ENCODE results near the gene VAV2.
"Not testable (repeated sequence)": the region's sequence is repeated elsewhere in the genome, so short reads cannot be mapped to it uniquely, and the experiment has no call there.

Gene VAV2

DNA sequence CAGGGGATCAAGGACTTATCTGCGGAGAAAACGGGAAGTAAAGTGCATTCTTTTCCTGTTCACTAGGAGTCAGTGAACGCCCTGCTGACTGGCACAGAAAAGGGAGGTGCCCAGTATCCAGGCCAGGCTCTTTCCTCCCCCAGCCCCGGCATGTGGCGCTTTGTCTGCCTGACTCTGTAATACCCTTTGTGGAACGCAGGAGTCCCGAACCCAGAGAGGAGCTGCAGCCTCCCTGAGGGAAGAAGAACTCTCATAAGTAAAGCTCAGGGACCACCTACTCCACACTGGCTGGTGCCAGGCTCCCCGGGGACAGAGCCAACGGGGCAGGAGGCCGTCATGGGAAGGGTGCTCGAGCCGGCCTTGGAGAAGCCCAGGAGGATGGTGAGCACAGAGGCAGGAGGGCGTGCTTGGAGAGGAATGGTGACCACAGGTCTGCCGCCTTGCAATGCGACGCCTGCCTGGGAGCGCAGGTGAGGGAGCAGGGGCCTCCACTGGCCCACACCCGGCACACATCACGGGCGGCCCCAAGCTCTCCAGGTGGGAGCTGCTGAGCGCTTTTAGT lies 31.5 kb downstream of the VAV2 start:
- peaks cover 6% of the 10 kb centered on the region for H3K36me3 Mint-ChIP-seq
- no peak overlapping the region for H3K4me3 Mint-ChIP-seq
- no peak for DNase-seq (ENCODE audit: low spot score in 2 of 2)
- no peak overlapping the region for H3K27ac Mint-ChIP-seq
- peaks cover 8% of the 10 kb centered on the region for H3K9me3 Mint-ChIP-seq
- H3K4me1 Mint-ChIP-seq, result peaks cover 23% of the 10 kb centered on the region
- ATAC-seq, result no peak

DNA sequence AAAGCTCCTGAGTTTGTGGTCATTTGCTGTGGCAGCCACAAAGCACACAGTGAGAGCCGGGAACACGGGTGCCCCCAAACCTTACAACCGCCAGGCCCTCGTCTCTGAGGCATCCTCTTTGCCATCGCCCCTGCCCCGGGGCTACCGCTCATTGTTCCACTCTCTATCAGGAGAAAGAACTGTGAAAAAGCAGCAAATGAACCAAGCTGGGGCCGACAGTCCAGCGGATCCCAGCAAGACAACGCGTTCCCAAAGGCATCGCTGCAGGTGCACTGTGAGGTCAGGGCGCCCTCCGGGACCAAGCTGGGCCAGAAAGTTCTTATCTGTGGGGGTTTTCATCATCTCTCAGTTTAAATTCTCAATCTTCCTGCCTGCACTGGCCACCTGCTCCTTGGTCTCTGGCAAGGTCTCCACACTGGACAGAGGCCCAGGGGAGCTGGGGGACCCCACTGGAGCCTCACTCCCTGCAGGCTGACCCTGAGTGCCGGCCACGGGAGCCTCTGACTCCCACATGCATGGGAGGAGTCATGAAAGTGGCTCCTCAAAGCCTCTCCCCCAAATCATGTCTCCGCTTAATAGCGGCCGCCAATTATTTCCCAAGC lies 32.1 kb downstream of the VAV2 start:
- ATAC-seq (no peak), DNase-seq (ENCODE audit: low spot score in 2 of 2) (no peak)
- Mint-ChIP-seq H3K36me3 (peaks cover 6% of the 10 kb centered on the region), H3K4me3 (no peak overlapping the region), H3K27ac (no peak overlapping the region), H3K4me1 (peaks cover 26% of the 10 kb centered on the region), H3K9me3 (peaks cover 7% of the 10 kb centered on the region)

DNA sequence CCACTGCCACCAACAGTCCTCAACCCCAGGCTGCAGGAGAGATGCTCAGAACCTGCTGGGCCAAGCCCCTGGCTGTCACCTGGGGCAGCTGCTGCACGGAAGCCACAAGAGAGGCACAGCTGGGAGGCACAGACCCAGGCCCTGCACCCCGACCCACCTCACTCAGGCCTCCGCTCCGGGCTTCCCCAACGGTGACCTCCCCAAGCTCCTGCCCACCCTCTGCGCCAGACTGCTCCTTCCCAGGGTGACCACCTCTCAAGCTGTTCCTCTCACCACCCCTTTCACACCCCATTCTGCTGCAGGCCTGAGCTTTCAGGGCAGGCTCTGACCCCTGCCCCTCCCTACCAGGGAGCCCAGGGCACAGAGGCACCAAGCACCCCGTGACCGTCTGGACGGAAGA lies 33.0 kb downstream of the VAV2 start:
- Mint-ChIP-seq H3K36me3 (peaks cover 6% of the 10 kb centered on the region), H3K4me3 (peak overlapping the region; percentile 26), H3K4me1 (peaks cover 35% of the 10 kb centered on the region), H3K9me3 (no peaks in the 10 kb centered on the region), H3K27ac (no peak overlapping the region)
- DNase-seq (ENCODE audit: low spot score in 2 of 2) (no peak), ATAC-seq (no peak)

DNA sequence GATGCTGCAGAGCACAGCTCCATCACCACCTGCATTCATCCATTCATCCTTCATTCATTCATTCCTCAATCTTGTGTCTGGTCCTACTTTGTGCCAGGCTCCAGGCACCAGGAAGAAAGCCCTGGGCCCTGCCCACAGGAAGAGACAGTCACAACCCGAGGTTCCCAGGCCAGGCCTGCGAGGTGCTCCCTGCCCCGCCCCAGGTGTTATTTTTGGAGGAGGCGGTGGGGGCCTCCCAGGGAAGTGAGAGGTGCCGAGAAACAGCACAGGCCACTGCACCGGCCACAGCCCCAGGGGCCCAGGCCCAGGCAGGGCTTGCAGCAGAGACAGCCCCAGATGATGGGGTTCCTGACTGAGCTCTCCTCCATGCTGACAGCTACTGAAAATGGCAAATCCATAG lies 33.4 kb downstream of the VAV2 start:
- no peak for DNase-seq (ENCODE audit: low spot score in 2 of 2)
- Mint-ChIP-seq H3K36me3 (peaks cover 6% of the 10 kb centered on the region), H3K4me1 (peaks cover 39% of the 10 kb centered on the region), H3K4me3 (peak overlapping the region; percentile 26), H3K9me3 (no peaks in the 10 kb centered on the region), H3K27ac (no peak overlapping the region)
- no peak for ATAC-seq

DNA sequence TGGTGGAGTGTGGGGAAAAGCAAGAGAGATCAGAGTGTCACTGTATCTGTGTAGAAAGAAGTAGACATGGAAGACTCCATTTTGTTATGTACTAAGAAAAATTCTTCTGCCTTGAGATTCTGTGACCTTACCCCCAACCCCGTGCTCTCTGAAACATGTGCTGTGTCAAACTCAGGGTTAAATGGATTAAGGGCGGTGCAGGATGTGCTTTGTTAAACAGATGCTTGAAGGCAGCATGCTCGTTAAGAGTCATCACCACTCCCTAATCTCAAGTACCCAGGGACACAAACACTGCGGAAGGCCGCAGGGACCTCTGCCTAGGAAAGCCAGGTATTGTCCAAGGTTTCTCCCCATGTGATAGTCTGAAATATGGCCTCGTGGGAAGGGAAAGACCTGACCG lies 34.4 kb downstream of the VAV2 start:
- Mint-ChIP-seq H3K4me3 (peak overlapping the region; percentile 70), H3K4me1 (peaks cover 40% of the 10 kb centered on the region), H3K27ac (peak overlapping the region; percentile 92)
- not testable (repeated sequence) for H3K9me3 Mint-ChIP-seq; H3K36me3 Mint-ChIP-seq; DNase-seq (ENCODE audit: low spot score in 2 of 2); ATAC-seq

DNA sequence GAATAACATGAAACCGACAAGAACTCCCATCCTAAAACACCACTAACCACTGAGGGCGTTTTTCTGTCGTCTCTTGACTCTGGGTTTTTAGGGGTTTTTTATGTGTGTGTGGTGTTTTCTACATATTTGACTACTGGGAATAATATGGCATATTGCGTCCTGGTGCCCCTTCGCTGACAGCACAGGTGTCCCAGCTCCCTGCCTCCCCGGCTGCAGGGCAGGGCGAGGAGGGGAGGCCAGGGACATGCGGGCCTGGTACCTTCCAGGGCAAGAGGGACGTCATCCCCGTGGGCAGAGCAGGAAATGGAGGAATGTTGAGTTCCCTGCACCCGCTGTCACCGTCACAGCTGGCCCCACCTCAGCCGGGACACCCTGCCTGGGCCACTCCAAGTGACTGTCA lies 34.8 kb downstream of the VAV2 start:
- H3K4me1 Mint-ChIP-seq, result peaks cover 40% of the 10 kb centered on the region
- H3K4me3 Mint-ChIP-seq, result peak overlapping the region; percentile 70
- ATAC-seq, result no peak

DNA sequence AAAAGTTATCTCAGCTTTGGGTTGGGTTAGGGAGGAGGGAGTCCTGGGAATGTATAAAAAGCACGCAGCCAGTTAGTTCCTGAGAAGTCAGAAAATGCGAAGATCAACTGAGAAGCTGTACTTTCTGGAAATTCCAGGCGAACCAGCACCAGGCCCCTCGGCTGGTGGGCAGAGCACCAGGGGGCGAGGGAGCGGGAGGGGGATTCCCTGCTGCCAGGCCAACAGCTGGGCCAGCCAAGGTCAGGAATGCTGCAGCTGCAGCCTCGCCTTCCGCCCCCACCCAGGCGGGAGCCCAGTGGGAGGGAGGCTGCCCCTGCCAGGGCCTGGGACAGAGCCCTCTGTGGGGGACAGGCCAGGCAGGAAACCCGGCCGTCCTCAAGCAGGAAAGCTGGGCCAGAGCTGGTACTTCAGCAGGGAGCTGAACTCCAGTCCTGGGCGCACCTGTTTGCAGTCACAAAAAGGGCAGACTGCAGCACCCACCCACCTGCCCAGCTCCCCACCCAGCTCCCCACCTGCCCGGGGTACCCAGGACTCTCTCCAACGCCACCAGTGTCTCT lies 35.5 kb downstream of the VAV2 start:
- H3K4me3 Mint-ChIP-seq, result peak overlapping the region; percentile 70
- no peak for DNase-seq (ENCODE audit: low spot score in 2 of 2)
- peaks cover 6% of the 10 kb centered on the region for H3K36me3 Mint-ChIP-seq
- peaks cover 40% of the 10 kb centered on the region for H3K4me1 Mint-ChIP-seq
- H3K9me3 Mint-ChIP-seq, result no peaks in the 10 kb centered on the region
- no peak for ATAC-seq
- peak overlapping the region; percentile 92 for H3K27ac Mint-ChIP-seq

More for the DNA sequence above, 34.8 kb downstream of the VAV2 start:
- Mint-ChIP-seq H3K36me3 (peaks cover 6% of the 10 kb centered on the region), H3K9me3 (no peaks in the 10 kb centered on the region), H3K27ac (peak overlapping the region; percentile 92)
- no peak for DNase-seq (ENCODE audit: low spot score in 2 of 2)

DNA sequence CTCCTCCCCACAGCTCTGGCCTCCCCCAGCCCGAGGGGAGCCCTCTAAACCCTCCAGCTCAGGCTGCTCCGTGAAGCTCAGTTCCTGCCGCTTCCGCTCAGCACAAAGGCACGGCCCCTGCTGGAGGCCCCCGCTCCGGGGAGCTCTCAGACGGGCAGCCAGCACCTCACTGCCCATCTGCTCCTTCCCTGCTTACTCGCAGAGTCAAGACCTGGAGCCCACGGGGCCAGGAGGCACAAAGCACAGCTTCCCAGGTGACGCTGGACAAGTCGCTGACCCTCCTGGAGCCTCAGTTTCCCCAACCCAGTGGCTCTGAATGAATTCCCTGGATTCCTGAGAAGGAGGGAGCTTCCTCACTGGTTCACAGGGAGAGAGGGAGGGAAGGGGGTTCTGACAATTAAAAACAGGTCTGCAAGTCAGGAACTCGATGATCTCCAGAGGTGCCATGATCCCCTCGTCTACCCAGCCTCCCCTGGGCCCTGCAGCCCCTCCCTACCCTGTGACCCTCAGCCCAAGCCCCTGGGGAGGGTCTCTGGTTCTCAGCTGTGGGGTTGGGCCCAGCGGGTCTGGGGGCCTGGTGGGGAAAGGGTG lies 36.2 kb downstream of the VAV2 start:
- Mint-ChIP-seq H3K27ac (peak overlapping the region; percentile 92), H3K9me3 (no peaks in the 10 kb centered on the region), H3K4me1 (peaks cover 40% of the 10 kb centered on the region), H3K36me3 (peaks cover 6% of the 10 kb centered on the region), H3K4me3 (peak overlapping the region; percentile 70)
- peak; percentile 70 for ATAC-seq
- DNase-seq (ENCODE audit: low spot score in 2 of 2), result no peak

DNA sequence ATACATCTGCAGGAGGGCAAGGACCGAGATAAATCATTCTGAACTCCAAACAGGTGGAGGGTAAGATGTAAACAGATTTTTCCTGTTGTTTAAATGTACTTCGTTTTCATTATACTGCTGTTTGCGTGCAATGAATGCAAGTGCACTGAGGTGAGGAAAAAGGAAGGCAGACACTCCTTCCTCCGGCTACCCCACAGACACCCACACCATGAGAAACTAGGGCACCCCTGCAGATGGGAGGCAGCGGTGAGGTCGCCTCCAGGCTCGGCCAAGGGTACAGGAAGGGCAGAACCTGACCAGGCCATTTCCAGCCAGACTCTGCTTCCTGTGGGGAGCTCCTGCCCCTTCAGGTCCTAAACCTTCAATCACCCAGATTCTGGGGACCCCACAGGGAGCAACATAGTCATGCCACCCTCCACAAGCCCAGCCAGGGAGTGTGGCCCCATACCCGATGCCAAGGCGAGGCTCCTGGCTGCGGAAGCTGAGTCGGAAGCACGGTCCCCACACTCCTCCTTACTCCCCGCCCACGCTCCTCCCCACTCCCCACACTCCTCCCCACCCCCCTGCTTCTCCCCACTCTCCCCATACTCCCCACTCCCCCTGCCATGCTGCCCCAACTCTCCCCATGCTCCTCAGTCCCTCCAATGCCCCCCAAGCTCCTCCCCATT lies 37.1 kb downstream of the VAV2 start:
- peak; percentile 38 for ATAC-seq
- no peaks in the 10 kb centered on the region for H3K9me3 Mint-ChIP-seq
- peak overlapping the region; percentile 92 for H3K27ac Mint-ChIP-seq
- H3K4me3 Mint-ChIP-seq, result peak overlapping the region; percentile 70
- DNase-seq (ENCODE audit: low spot score in 2 of 2), result no peak
- H3K4me1 Mint-ChIP-seq, result peaks cover 40% of the 10 kb centered on the region
- peaks cover 6% of the 10 kb centered on the region for H3K36me3 Mint-ChIP-seq

DNA sequence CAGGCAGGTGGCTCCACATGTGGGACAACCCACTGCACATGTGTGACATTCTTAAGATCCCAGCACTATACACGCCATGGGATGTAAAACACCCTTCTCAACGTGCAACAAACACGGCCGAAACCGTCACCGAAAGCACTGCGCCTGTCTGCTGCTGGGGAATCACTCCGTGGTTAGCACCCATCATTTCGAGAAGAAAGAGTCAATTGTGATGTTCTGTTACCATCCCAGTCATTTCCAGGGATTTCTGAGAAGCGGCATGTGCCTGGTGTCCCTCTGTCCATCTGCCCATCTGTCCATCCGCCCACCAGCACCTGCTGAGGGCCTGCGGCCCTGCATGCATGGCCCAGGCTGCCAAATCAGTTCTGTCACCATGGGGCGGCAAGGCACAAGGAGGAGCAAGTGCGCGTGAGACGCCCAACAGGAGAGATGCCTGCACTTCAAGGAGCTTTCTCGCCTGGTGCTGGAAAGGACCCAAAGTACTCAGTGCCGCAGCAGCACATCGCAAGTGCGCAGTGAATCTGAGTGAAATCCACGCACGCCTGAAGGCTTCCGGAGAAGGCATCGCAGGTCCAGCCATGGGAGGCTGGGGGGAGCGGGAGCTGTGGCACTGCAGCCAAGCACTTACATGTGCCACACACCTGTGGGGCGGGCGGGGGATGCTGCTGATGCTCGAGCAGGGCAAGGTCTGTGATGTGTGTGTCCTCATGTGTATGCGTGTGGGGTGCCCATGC lies 38.0 kb downstream of the VAV2 start:
- peak overlapping the region; percentile 92 for H3K27ac Mint-ChIP-seq
- peaks cover 40% of the 10 kb centered on the region for H3K4me1 Mint-ChIP-seq
- no peaks in the 10 kb centered on the region for H3K9me3 Mint-ChIP-seq
- peak overlapping the region; percentile 70 for H3K4me3 Mint-ChIP-seq
- peak; percentile 41 for ATAC-seq
- no peak for DNase-seq (ENCODE audit: low spot score in 2 of 2)
- peaks cover 6% of the 10 kb centered on the region for H3K36me3 Mint-ChIP-seq

DNA sequence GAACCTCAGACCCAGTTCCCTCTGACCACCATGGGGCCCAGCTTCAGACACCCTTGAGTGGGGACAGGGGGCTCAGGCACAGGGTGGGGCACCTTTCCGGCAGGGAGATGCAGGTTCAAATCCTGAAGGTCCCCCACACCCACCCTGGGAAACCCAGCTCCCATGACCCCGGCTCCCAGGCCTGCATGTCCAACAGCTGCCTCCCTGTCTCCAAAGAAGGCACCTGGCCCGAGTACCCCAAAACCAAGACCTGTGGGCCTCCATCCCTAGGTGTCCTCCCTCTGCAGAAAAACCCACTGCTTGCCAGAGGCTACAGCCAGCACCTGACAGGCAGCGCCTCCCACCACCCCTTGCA lies 38.5 kb downstream of the VAV2 start:
- Mint-ChIP-seq H3K4me1 (peaks cover 38% of the 10 kb centered on the region), H3K36me3 (peaks cover 6% of the 10 kb centered on the region), H3K27ac (no peak overlapping the region), H3K9me3 (no peaks in the 10 kb centered on the region), H3K4me3 (peak overlapping the region; percentile 70)
- no peak for ATAC-seq
- DNase-seq (ENCODE audit: low spot score in 2 of 2), result no peak

DNA sequence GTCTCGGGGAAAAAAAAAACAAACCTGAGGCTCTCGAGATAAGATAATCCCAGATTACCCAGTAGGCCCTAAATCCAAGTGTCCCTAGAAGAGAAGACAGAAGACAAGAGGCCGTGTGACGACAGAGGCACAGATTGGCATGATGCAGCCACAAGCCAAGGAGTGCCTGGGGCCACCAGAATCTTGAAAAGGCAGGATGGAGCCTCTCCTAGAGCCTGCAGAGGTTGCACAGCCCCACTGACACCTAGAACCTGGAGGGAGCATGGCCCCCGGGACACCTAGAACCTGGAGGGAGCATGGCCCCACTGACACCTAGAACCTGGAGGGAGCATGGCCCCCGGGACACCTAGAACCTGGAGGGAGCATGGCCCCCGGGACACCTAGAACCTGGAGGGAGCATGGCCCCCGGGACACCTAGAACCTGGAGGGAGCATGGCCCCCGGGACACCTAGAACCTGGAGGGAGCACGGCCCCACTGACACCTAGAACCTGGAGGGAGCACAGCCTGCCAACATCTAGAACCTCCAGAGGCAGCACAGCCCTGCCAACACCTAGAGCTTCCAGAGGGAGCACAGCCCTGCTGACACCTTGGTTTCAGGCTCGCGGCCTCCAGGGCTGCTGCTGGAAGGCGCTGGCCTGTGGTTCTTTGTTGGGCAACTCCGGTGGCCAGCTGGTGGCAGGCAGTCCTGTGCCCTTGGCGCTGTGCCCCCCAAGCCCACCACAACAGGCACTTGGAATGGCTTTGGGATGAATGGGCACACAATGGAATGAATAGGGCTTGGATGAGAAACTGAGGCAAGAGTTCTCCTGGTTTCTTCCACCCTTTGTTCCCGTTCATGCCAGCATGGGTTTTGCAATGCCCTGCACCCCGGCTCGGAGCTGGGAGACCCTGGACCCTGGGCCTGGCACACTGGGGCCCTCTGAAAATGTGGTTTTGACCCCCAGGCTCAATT lies 39.2 kb downstream of the VAV2 start:
- no peak overlapping the region for H3K4me3 Mint-ChIP-seq
- H3K36me3 Mint-ChIP-seq, result peaks cover 6% of the 10 kb centered on the region
- H3K27ac Mint-ChIP-seq, result no peak overlapping the region
- H3K4me1 Mint-ChIP-seq, result peaks cover 35% of the 10 kb centered on the region
- H3K9me3 Mint-ChIP-seq, result no peaks in the 10 kb centered on the region
- DNase-seq (ENCODE audit: low spot score in 2 of 2) (no peak), ATAC-seq (no peak)

DNA sequence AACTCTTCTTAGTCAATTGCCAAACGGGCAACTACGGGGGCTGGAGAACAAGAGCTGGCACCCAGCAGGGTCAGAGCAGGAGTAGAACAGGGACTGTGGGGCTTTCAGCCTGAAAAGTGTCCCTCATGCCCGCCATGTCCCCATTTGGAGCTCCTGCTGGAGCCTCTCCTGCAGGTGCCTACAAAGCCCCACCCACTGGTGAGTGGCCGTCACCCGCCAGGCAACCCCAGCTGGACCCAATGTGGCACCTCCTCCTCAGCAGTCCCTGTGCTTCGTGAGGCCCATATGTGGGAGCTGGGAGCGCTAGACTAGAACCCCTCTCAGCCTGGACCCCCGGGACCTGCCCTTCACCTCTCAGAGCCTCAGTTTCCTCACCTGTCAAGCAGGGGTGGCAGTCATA lies 40.9 kb downstream of the VAV2 start:
- peaks cover 23% of the 10 kb centered on the region for H3K4me1 Mint-ChIP-seq
- ATAC-seq, result no peak

DNA sequence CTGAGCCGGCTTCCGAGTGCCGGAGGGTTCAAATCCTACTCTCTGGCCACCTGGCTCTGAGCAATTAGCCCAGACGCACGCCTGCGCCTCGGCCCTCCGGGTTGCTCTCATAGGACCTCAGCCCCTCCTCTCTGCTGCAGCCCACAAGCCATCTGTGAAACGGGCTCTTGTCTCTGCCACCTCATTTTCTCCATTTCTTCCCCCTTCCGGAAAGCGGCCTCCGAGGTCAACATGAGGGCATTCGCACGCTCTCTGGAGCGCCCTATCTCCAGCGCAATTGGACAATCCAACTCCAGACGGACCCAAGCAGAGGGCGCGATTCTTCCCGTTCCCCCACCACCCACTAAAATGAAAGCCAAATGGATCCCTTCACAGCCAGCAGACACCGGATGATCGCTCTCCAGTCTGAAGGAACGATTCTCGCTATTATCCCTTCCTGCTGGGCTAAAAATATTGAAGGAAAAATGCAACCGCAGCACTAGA lies 41.5 kb downstream of the VAV2 start:
- H3K36me3 Mint-ChIP-seq, result no peaks in the 10 kb centered on the region
- no peak overlapping the region for H3K4me3 Mint-ChIP-seq
- no peaks in the 10 kb centered on the region for H3K9me3 Mint-ChIP-seq
- no peak overlapping the region for H3K27ac Mint-ChIP-seq
- H3K4me1 Mint-ChIP-seq, result peaks cover 18% of the 10 kb centered on the region
- no peak for ATAC-seq
- DNase-seq (ENCODE audit: low spot score in 2 of 2), result no peak

More for the DNA sequence above, 40.9 kb downstream of the VAV2 start:
- no peak for DNase-seq (ENCODE audit: low spot score in 2 of 2)
- Mint-ChIP-seq H3K36me3 (peaks cover 3% of the 10 kb centered on the region), H3K27ac (no peak overlapping the region), H3K9me3 (no peaks in the 10 kb centered on the region), H3K4me3 (no peak overlapping the region)
